Vagina (tissue), 2 donors: ENCODE results near the gene TTC3.

Experiments used
- POLR2A ChIP-seq, 2 donors: fragments of 450-650 bp; IDR thresholded peaks; one replicate each; pipeline ENCODE4 v1.6.1; 2017; ENCODE audit warnings: antibody characterized with exemption in 2 of 2, mild to moderate bottlenecking in 2 of 2, moderate library complexity in 2 of 2
- POLR2AphosphoS5 ChIP-seq, 2 donors: sonication (generic); formaldehyde crosslinking; IDR thresholded peaks; one replicate each; pipeline ENCODE4 v1.9.0; 2017; ENCODE audit warnings: antibody characterized with exemption in 2 of 2, mild to moderate bottlenecking in 2 of 2, low read depth in 1 of 2; ENCODE audit not compliant: insufficient read depth in 1 of 2
- TF ChIP-seq, protein P1 (sequence below), 3 experiments: fragments of 450-650 bp in 2 of 3; fragments of 200-600 bp in 1 of 3; sonication (generic) in 1 of 3; IDR thresholded peaks; one replicate each; pipeline ENCODE4 v1.5.1; 2017 to 2019; ENCODE audit warnings: antibody characterized with exemption in 3 of 3, mild to moderate bottlenecking in 2 of 3, moderate library complexity in 2 of 3

DNA sequence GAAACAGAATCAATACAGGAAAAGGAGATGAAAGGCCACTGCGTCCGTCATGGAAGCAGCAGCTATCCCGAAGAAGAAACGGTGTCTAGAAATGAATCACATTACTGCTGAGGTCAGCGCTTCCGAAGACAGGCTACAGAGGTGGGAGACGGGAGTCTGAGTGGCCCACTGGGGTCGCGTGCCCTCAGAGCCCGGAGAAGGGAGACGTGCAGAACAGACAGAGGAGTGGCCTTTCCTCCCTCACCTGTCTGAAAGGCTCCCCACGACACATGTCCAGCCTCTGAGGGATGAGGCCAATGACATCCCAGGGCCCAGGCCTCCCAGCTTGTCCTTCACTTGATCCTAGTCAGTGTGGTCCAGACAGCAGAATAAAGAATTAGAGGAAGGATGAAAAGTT, 158.2 kb downstream of the TTC3 start:
- TF ChIP-seq POLR2A (IDR thresholded peaks at IDR 0.05) (no peak), POLR2AphosphoS5 (IDR thresholded peaks at IDR 0.05; ENCODE audit: insufficient read depth in 1 of 2, low read depth in 1 of 2) (no peak)
- TF ChIP-seq, protein P1, sequence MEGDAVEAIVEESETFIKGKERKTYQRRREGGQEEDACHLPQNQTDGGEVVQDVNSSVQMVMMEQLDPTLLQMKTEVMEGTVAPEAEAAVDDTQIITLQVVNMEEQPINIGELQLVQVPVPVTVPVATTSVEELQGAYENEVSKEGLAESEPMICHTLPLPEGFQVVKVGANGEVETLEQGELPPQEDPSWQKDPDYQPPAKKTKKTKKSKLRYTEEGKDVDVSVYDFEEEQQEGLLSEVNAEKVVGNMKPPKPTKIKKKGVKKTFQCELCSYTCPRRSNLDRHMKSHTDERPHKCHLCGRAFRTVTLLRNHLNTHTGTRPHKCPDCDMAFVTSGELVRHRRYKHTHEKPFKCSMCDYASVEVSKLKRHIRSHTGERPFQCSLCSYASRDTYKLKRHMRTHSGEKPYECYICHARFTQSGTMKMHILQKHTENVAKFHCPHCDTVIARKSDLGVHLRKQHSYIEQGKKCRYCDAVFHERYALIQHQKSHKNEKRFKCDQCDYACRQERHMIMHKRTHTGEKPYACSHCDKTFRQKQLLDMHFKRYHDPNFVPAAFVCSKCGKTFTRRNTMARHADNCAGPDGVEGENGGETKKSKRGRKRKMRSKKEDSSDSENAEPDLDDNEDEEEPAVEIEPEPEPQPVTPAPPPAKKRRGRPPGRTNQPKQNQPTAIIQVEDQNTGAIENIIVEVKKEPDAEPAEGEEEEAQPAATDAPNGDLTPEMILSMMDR (IDR thresholded peaks at IDR 0.05), result no peak
